Measurements from ENCODE around the gene SRD5A1. TPM values are rescaled to one million over a fixed set of nuclear protein-coding genes. Genes with fewer than 3 reads are reported as not detected.
A peak's percentile ranks its signal among the peaks of the same experiment; 100 is the strongest.

The SRD5A1 gene
- total and polyA plus RNA-seq, 7 experiments from 2014 or later = 2.9 to 11.9 (median 6.3) TPM

- intact Hi-C loops (cut with micrococcal nuclease) = no loop called here
- Mint-ChIP-seq H3K27me3 (no peaks in the 10 kb centered on the region), H3K4me1 (peaks cover 0 to 13% (median 3%) of the 10 kb centered on the region in 7 donors), H3K27ac (no peak overlapping the region), H3K36me3 (peaks cover 7 to 38% (median 20%) of the 10 kb centered on the region in 5 donors), H3K4me3 (no peak overlapping the region), H3K9me3 (peaks cover 0 to 9% (median 2%) of the 10 kb centered on the region in 11 donors)
- Histone ChIP-seq H3K9me3 (ENCODE audit: control insufficient read depth in 2 of 3, low read length in 3 of 3) (no peaks in the 10 kb centered on the region), H3K27me3 (ENCODE audit: control insufficient read depth in 2 of 2, insufficient read depth in 2 of 2, low read length in 2 of 2) (no peaks in the 10 kb centered on the region), H3K4me3 (ENCODE audit: low read length) (no peak overlapping the region), H3K27ac (ENCODE audit: low read depth, low read length) (no peak overlapping the region), H3K36me3 (ENCODE audit: control insufficient read depth in 2 of 3, insufficient read depth in 3 of 3, low read length in 3 of 3) (no peaks in the 10 kb centered on the region), H3K4me1 (ENCODE audit: control insufficient read depth in 2 of 2, insufficient read depth in 2 of 2, low read length in 2 of 2) (no peaks in the 10 kb centered on the region)
- ChIA-PET POLR2A (no interaction called here), CTCF (no interaction called here)
- DNase-seq (no peak), ATAC-seq (no peak)
Observed at GRCh38 chr5:6649186-6649585, 15.9 kb downstream of the SRD5A1 start.

- H3K4me1 ChIP-seq (ENCODE audit: control insufficient read depth in 2 of 2, insufficient read depth in 2 of 2, low read length in 2 of 2) = no peaks in the 10 kb centered on the region
- peaks cover 0 to 12% (median 3%) of the 10 kb centered on the region in 7 donors for H3K4me1 Mint-ChIP-seq
- H3K36me3 ChIP-seq (ENCODE audit: control insufficient read depth in 2 of 3, insufficient read depth in 3 of 3, low read length in 3 of 3) = no peaks in the 10 kb centered on the region
- H3K36me3 Mint-ChIP-seq = peaks cover 7 to 34% (median 23%) of the 10 kb centered on the region in 5 donors
- ATAC-seq (no peak), DNase-seq (no peak)
- ChIA-PET CTCF (no interaction called here), POLR2A (no interaction called here)
- no peaks in the 10 kb centered on the region for H3K27me3 ChIP-seq (ENCODE audit: control insufficient read depth in 2 of 2, insufficient read depth in 2 of 2, low read length in 2 of 2)
- H3K4me3 ChIP-seq (ENCODE audit: low read length) = no peak overlapping the region
- no peak overlapping the region for H3K27ac ChIP-seq (ENCODE audit: low read depth, low read length)
- intact Hi-C loops (cut with micrococcal nuclease) = no loop called here
- no peaks in the 10 kb centered on the region for H3K27me3 Mint-ChIP-seq
- no peak overlapping the region for H3K4me3 Mint-ChIP-seq
- no peak overlapping the region for H3K27ac Mint-ChIP-seq
- H3K9me3 Mint-ChIP-seq = peaks cover 0 to 9% (median 2%) of the 10 kb centered on the region in 11 donors
- no peaks in the 10 kb centered on the region for H3K9me3 ChIP-seq (ENCODE audit: control insufficient read depth in 2 of 3, low read length in 3 of 3)
Observed at GRCh38 chr5:6649681-6650080, 16.4 kb downstream of the SRD5A1 start.

DNA sequence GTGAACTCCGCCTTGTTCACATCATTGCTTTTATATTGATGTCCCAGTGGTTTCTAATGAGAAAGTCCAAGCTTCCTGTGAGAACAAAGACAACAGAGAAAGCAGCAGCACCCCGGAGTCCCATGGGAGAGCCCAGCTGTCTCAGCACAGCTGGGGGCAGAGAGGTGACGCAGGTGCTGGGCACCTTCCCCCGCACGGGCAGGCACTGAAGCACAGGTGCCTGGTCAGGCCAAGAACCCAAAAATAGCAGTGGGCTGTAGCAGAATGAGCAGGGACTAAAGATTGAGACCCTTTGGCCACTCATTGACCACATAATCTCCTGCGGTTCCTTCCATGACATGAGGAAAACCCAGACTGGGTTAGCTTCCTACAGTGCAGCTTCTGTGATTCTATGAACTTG is 18.8 kb downstream of the SRD5A1 start:
- DNase-seq (no peak), ATAC-seq (no peak)
- Histone ChIP-seq H3K9me3 (ENCODE audit: control insufficient read depth in 2 of 3, low read length in 3 of 3) (peaks cover 0 to 7% (median 0%) of the 10 kb centered on the region in 3 experiments), H3K4me3 (ENCODE audit: low read length) (no peak overlapping the region), H3K36me3 (ENCODE audit: control insufficient read depth in 2 of 3, insufficient read depth in 3 of 3, low read length in 3 of 3) (no peaks in the 10 kb centered on the region), H3K4me1 (ENCODE audit: control insufficient read depth in 2 of 2, insufficient read depth in 2 of 2, low read length in 2 of 2) (no peaks in the 10 kb centered on the region), H3K27me3 (ENCODE audit: control insufficient read depth in 2 of 2, insufficient read depth in 2 of 2, low read length in 2 of 2) (no peaks in the 10 kb centered on the region), H3K27ac (ENCODE audit: low read depth, low read length) (no peak overlapping the region)
- H3K27me3 Mint-ChIP-seq = no peaks in the 10 kb centered on the region
- H3K4me3 Mint-ChIP-seq = no peak overlapping the region
- ChIA-PET POLR2A (no interaction called here), CTCF (no interaction called here)
- H3K9me3 Mint-ChIP-seq = peaks cover 5 to 26% (median 16%) of the 10 kb centered on the region in 11 donors
- H3K4me1 Mint-ChIP-seq = peaks cover 0 to 7% (median 2%) of the 10 kb centered on the region in 7 donors
- peaks cover 19 to 42% (median 37%) of the 10 kb centered on the region in 5 donors for H3K36me3 Mint-ChIP-seq
- intact Hi-C loops (cut with micrococcal nuclease) = no loop called here
- no peak overlapping the region for H3K27ac Mint-ChIP-seq

DNA sequence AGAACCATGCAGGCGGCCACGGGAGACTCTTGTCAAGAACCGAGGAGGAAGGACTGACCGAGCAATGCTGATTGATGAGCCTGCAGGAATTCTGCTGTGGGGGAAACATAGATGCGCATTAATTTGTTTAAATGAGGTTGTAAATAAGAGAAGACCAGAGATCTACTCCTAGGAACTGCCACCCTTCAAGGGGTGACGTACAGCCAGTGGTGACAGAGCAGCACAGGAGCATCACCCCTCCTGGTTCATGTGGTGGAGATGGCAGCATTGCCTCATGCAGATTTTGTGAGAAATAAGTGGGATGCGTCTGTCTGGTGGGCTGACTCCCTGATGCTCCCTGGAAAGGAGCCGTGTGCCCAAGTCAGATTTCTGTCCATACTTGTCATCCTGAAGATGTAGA is 22.2 kb downstream of the SRD5A1 start:
- intact Hi-C loops (cut with micrococcal nuclease) = no loop called here
- ChIA-PET POLR2A (no interaction called here), CTCF (no interaction called here)
- Histone ChIP-seq H3K36me3 (ENCODE audit: control insufficient read depth in 2 of 3, insufficient read depth in 3 of 3, low read length in 3 of 3) (no peaks in the 10 kb centered on the region), H3K4me1 (ENCODE audit: control insufficient read depth in 2 of 2, insufficient read depth in 2 of 2, low read length in 2 of 2) (no peaks in the 10 kb centered on the region), H3K27me3 (ENCODE audit: control insufficient read depth in 2 of 2, insufficient read depth in 2 of 2, low read length in 2 of 2) (no peaks in the 10 kb centered on the region), H3K4me3 (ENCODE audit: low read length) (no peak overlapping the region), H3K27ac (ENCODE audit: low read depth, low read length) (no peak overlapping the region), H3K9me3 (ENCODE audit: control insufficient read depth in 2 of 3, low read length in 3 of 3) (peaks cover 0 to 10% (median 0%) of the 10 kb centered on the region in 3 experiments)
- no peak overlapping the region for H3K4me3 Mint-ChIP-seq
- H3K27me3 Mint-ChIP-seq = no peaks in the 10 kb centered on the region
- H3K36me3 Mint-ChIP-seq = peaks cover 22 to 45% (median 40%) of the 10 kb centered on the region in 5 donors
- peaks cover 0 to 6% (median 2%) of the 10 kb centered on the region in 7 donors for H3K4me1 Mint-ChIP-seq
- DNase-seq = no peak
- H3K9me3 Mint-ChIP-seq = peaks cover 5 to 21% (median 16%) of the 10 kb centered on the region in 11 donors
- H3K27ac Mint-ChIP-seq = no peak overlapping the region
- no peak for ATAC-seq

GRCh38 chr5:6656680-6657079 is 23.4 kb downstream of the SRD5A1 start:
- H3K27ac Mint-ChIP-seq = no peak overlapping the region
- no peak for DNase-seq
- no peak overlapping the region for H3K4me3 Mint-ChIP-seq
- peaks cover 0 to 10% (median 3%) of the 10 kb centered on the region in 7 donors for H3K4me1 Mint-ChIP-seq
- no peaks in the 10 kb centered on the region for H3K4me1 ChIP-seq (ENCODE audit: control insufficient read depth in 2 of 2, insufficient read depth in 2 of 2, low read length in 2 of 2)
- peaks cover 0 to 10% (median 0%) of the 10 kb centered on the region in 3 experiments for H3K9me3 ChIP-seq (ENCODE audit: control insufficient read depth in 2 of 3, low read length in 3 of 3)
- H3K27ac ChIP-seq (ENCODE audit: low read depth, low read length) = no peak overlapping the region
- peaks cover 5 to 21% (median 16%) of the 10 kb centered on the region in 11 donors for H3K9me3 Mint-ChIP-seq
- no peaks in the 10 kb centered on the region for H3K27me3 Mint-ChIP-seq
- H3K4me3 ChIP-seq (ENCODE audit: low read length) = no peak overlapping the region
- no peak for ATAC-seq
- CTCF ChIA-PET = no interaction called here
- no peaks in the 10 kb centered on the region for H3K36me3 ChIP-seq (ENCODE audit: control insufficient read depth in 2 of 3, insufficient read depth in 3 of 3, low read length in 3 of 3)
- H3K27me3 ChIP-seq (ENCODE audit: control insufficient read depth in 2 of 2, insufficient read depth in 2 of 2, low read length in 2 of 2) = no peaks in the 10 kb centered on the region
- intact Hi-C loops (cut with micrococcal nuclease) = no loop called here
- POLR2A ChIA-PET = no interaction called here
- peaks cover 22 to 49% (median 42%) of the 10 kb centered on the region in 5 donors for H3K36me3 Mint-ChIP-seq

GRCh38 chr5:6659941-6660684 is 26.9 kb downstream of the SRD5A1 start:
- Histone ChIP-seq H3K9me3 (ENCODE audit: control insufficient read depth in 2 of 3, low read length in 3 of 3) (peaks cover 0 to 10% (median 0%) of the 10 kb centered on the region in 3 experiments), H3K4me3 (ENCODE audit: low read length) (no peak overlapping the region), H3K27me3 (ENCODE audit: control insufficient read depth in 2 of 2, insufficient read depth in 2 of 2, low read length in 2 of 2) (no peaks in the 10 kb centered on the region), H3K27ac (ENCODE audit: low read depth, low read length) (no peak overlapping the region), H3K4me1 (ENCODE audit: control insufficient read depth in 2 of 2, insufficient read depth in 2 of 2, low read length in 2 of 2) (no peaks in the 10 kb centered on the region), H3K36me3 (ENCODE audit: control insufficient read depth in 2 of 3, insufficient read depth in 3 of 3, low read length in 3 of 3) (no peaks in the 10 kb centered on the region)
- Mint-ChIP-seq H3K27me3 (no peaks in the 10 kb centered on the region), H3K4me3 (peak overlapping the region in 2 of 10 donors; percentile 32 to 44), H3K4me1 (peaks cover 0 to 10% (median 2%) of the 10 kb centered on the region in 7 donors), H3K27ac (peak overlapping the region in 1 of 9 donors; percentile 65), H3K9me3 (peaks cover 5 to 21% (median 16%) of the 10 kb centered on the region in 11 donors), H3K36me3 (peaks cover 22 to 40% (median 33%) of the 10 kb centered on the region in 5 donors)
- intact Hi-C loops (cut with micrococcal nuclease) = no loop called here
- DNase-seq (no peak), ATAC-seq (peak; percentile 26)
- CTCF ChIA-PET = no interaction called here
- POLR2A ChIA-PET = no interaction called here

- Histone ChIP-seq H3K4me1 (ENCODE audit: control insufficient read depth in 2 of 2, insufficient read depth in 2 of 2, low read length in 2 of 2) (no peaks in the 10 kb centered on the region), H3K27ac (ENCODE audit: low read depth, low read length) (no peak overlapping the region), H3K9me3 (ENCODE audit: control insufficient read depth in 2 of 3, low read length in 3 of 3) (peaks cover 0 to 10% (median 0%) of the 10 kb centered on the region in 3 experiments), H3K36me3 (ENCODE audit: control insufficient read depth in 2 of 3, insufficient read depth in 3 of 3, low read length in 3 of 3) (no peaks in the 10 kb centered on the region), H3K27me3 (ENCODE audit: control insufficient read depth in 2 of 2, insufficient read depth in 2 of 2, low read length in 2 of 2) (no peaks in the 10 kb centered on the region), H3K4me3 (ENCODE audit: low read length) (no peak overlapping the region)
- POLR2A ChIA-PET = no interaction called here
- no peak for ATAC-seq
- intact Hi-C loops (cut with micrococcal nuclease) = no loop called here
- Mint-ChIP-seq H3K36me3 (peaks cover 17 to 37% (median 27%) of the 10 kb centered on the region in 5 donors), H3K4me3 (no peak overlapping the region), H3K4me1 (peaks cover 0 to 10% (median 2%) of the 10 kb centered on the region in 7 donors), H3K27me3 (no peaks in the 10 kb centered on the region), H3K27ac (no peak overlapping the region), H3K9me3 (peaks cover 4 to 15% (median 12%) of the 10 kb centered on the region in 11 donors)
- CTCF ChIA-PET = no interaction called here
- no peak for DNase-seq
Observed at GRCh38 chr5:6660688-6661087, 27.4 kb downstream of the SRD5A1 start.
